Activated CD8-positive, alpha-beta memory T cell treated with anti-CD3 and anti-CD28 coated beads, Interleukin-2, amount 50 U/mL, for 24 hours (primary cell): ENCODE results near the gene STARD10.

Experiments used
- DNase-seq: peaks from one replicate; pipeline ENCODE4 v3.0.0-alpha.2; 2020; ENCODE audit errors: extremely low read depth

The STARD10 gene

DNA sequence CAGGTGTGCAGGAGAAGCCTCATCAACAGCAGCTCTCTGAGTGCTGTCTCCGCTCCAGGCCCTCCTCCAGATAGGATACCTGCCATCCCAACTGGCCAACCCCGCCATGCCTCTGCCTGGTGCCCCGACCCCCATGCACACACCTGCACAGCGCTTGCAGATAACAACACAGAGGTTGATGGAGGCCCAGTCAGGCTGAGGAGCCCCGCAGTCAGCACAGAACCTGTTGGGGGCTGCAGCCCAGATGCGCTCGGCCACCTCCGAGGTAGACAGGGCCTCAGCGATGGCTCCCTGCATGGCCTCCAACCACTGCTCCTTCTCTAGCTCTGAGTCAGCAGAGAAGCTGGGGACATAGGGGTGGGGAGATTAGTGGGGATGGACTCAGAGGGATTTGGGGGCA is 86.8 kb downstream of the STARD10 start:
- no peak for DNase-seq

GRCh38 chr11:72706579-72706978 is 87.3 kb downstream of the STARD10 start:
- no peak for DNase-seq

- DNase-seq, result no peak
Measured at GRCh38 chr11:72705442-72706365, 88.1 kb downstream of the STARD10 start.

DNA sequence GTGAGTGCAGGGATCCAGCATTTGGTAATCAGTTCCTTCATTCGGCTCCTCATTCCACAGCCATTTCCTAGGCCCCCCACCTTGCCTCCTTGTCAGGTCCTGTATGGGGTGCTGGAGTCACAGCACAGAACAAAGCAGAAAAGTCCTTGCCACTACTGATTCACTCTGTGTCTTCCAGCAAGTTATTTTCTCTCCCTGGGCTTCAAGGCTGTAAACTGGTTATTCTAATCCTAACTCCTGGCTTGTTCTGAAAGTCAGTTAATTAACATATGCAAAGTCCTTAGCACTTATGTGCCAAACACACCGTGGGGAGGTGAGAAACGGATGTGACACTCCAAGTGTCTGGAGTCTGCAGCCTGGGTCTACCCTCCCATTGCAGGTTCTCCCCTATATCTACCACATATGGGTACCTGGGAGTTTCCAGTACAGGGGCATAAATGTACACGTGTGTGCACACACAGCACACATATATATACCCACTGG is 89.0 kb downstream of the STARD10 start:
- DNase-seq, result no peak
